ENCODE results near the gene TEX55. TPM values are rescaled to one million over a fixed set of nuclear protein-coding genes. Genes with fewer than 3 reads are reported as not detected.

Gene TEX55
- total RNA-seq (2013), result not detected
- polyA plus RNA-seq (not detected), polyA minus RNA-seq (not detected in 2 replicates), total RNA-seq (0 to 0.90 (median 0) reads per million in 11 experiments)

DNA sequence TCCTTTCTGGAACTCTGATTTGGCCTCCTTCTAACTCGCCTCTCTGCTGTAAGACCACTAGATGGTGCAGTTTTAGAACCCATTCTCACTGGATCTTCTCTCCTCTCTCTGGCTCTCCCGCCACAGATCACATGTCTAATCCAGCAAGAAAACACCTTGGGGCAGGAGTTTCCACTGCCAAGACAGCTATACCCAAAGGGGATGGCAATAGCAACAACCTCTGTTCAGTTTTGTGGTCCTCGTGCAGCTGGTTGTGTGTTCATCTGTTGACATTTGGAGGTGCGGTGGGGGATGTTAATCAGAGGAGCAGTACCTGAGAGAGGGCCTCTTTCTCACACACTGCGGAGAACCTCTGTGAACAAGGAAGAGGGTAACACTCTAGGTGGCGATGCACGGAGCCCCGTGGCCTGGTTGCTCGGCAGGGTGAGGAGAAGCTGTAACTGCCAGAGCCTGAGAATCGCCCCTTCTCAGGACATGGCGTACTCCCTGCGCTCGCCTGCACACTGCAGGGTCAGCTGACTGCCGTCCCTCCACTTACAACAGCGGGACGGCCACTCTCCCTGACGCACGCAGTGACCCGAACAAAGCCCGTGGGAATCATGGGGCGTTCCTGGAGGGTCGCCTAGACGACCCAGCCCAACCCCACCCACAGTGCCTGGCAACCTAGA is at the start of gene TEX55:
Gene TEX55 (plus strand): TSS at position 666 of the 668 bp plus-strand sequence. CDS start 25 bp downstream, outside the sequence.
- Histone ChIP-seq H2AFZ (ENCODE audit: insufficient read depth, low read depth, low read length, poor library complexity, severe bottlenecking) (no peak within 1 kb of the TSS), H3K4me3 (replicated peaks in 1 of 3; ENCODE audit: low read depth in 2 of 3, low read length in 3 of 3) (no peak within 1 kb of the TSS), H3K36me3 (replicated peaks in 1 of 2; ENCODE audit: control insufficient read depth in 1 of 2, insufficient read depth in 2 of 2, low read length in 2 of 2) (no peaks in the 10 kb centered on the region), H3K27me3 (ENCODE audit: control insufficient read depth in 2 of 2, insufficient read depth in 2 of 2, low read length in 2 of 2) (no peaks in the 10 kb centered on the region), H3K4me2 (replicated peaks; ENCODE audit: extremely low read depth, low read length, poor library complexity, severe bottlenecking) (no peak within 1 kb of the TSS), H3K4me1 (ENCODE audit: control insufficient read depth in 1 of 2, insufficient read depth in 2 of 2, low read length in 2 of 2) (no peaks in the 10 kb centered on the region), H3K79me2 (ENCODE audit: insufficient read depth, low read length) (no peaks in the 10 kb centered on the region), H3K27ac (ENCODE audit: low read depth in 1 of 2, low read length in 2 of 2) (no peak within 1 kb of the TSS), H3K9ac (ENCODE audit: insufficient read depth, low read length, poor library complexity, severe bottlenecking) (no peak within 1 kb of the TSS), H3K9me3 (replicated peaks in 1 of 2; ENCODE audit: control insufficient read depth in 1 of 2, insufficient read depth in 1 of 2, low read length in 2 of 2) (no peaks in the 10 kb centered on the region), H4K20me1 (ENCODE audit: insufficient read depth, low read length) (no peaks in the 10 kb centered on the region)
- Mint-ChIP-seq H3K27me3 (ENCODE audit: low read depth in 3 of 3) (peaks cover 0 to 2% (median 0%) of the 10 kb centered on the region in 3 donors), H3K9me3 (peaks cover 0 to 1% (median 0%) of the 10 kb centered on the region in 7 donors), H3K27ac (no peak within 1 kb of the TSS), H3K4me3 (no peak within 1 kb of the TSS), H3K36me3 (no peaks in the 10 kb centered on the region), H3K4me1 (no peaks in the 10 kb centered on the region)
- no peak for DNase-seq
- intact Hi-C loops (cut with micrococcal nuclease), result no loop called here
- WGBS (ENCODE audit: insufficient coverage), result 93% methylated on average over 20 of the region's 23 CpGs
- TF ChIP-seq, protein P1, sequence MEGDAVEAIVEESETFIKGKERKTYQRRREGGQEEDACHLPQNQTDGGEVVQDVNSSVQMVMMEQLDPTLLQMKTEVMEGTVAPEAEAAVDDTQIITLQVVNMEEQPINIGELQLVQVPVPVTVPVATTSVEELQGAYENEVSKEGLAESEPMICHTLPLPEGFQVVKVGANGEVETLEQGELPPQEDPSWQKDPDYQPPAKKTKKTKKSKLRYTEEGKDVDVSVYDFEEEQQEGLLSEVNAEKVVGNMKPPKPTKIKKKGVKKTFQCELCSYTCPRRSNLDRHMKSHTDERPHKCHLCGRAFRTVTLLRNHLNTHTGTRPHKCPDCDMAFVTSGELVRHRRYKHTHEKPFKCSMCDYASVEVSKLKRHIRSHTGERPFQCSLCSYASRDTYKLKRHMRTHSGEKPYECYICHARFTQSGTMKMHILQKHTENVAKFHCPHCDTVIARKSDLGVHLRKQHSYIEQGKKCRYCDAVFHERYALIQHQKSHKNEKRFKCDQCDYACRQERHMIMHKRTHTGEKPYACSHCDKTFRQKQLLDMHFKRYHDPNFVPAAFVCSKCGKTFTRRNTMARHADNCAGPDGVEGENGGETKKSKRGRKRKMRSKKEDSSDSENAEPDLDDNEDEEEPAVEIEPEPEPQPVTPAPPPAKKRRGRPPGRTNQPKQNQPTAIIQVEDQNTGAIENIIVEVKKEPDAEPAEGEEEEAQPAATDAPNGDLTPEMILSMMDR (IDR thresholded peaks at IDR 0.05), result peak; percentile 30

DNA sequence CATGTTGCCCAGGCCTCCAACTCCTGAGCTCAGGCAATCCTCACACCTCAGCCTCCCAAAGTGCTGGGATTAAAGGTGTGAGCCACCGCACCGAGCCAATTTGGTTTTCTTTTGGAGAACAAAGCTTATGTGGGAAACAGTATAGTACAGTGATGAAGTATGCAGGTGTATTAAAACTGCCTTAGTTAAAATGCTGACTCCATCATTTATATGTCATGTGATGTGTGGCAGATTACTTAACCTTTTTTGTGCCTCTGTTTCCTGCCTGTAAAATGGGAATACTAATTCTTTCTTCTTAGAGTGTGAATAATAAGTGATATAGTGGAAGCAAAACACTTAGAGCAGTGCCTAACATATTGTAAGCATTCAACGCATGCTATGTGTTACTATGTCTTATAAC is 48.0 kb upstream of the TEX55 start:
- TF ChIP-seq, protein P1 (IDR thresholded peaks at IDR 0.05), result no peak
- H3K4me1 Mint-ChIP-seq, result no peaks in the 10 kb centered on the region
- H3K36me3 Mint-ChIP-seq, result no peaks in the 10 kb centered on the region
- H3K27ac Mint-ChIP-seq, result no peak overlapping the region
- Histone ChIP-seq H3K9me3 (replicated peaks in 1 of 2; ENCODE audit: control insufficient read depth in 1 of 2, insufficient read depth in 1 of 2, low read length in 2 of 2) (no peaks in the 10 kb centered on the region), H3K4me2 (replicated peaks; ENCODE audit: extremely low read depth, low read length, poor library complexity, severe bottlenecking) (no peak overlapping the region), H4K20me1 (ENCODE audit: insufficient read depth, low read length) (no peaks in the 10 kb centered on the region), H3K4me3 (replicated peaks in 1 of 3; ENCODE audit: low read depth in 2 of 3, low read length in 3 of 3) (no peak overlapping the region), H3K36me3 (replicated peaks in 1 of 2; ENCODE audit: control insufficient read depth in 1 of 2, insufficient read depth in 2 of 2, low read length in 2 of 2) (no peaks in the 10 kb centered on the region), H3K27ac (ENCODE audit: low read depth in 1 of 2, low read length in 2 of 2) (no peak overlapping the region), H3K4me1 (ENCODE audit: control insufficient read depth in 1 of 2, insufficient read depth in 2 of 2, low read length in 2 of 2) (no peaks in the 10 kb centered on the region), H3K27me3 (ENCODE audit: control insufficient read depth in 2 of 2, insufficient read depth in 2 of 2, low read length in 2 of 2) (no peaks in the 10 kb centered on the region), H3K9ac (ENCODE audit: insufficient read depth, low read length, poor library complexity, severe bottlenecking) (no peak overlapping the region), H2AFZ (ENCODE audit: insufficient read depth, low read depth, low read length, poor library complexity, severe bottlenecking) (no peak overlapping the region), H3K79me2 (ENCODE audit: insufficient read depth, low read length) (no peaks in the 10 kb centered on the region)
- no peaks in the 10 kb centered on the region for H3K9me3 Mint-ChIP-seq
- no CpG with 5 or more reads among the region's 3 CpGs for WGBS (ENCODE audit: insufficient coverage)
- H3K4me3 Mint-ChIP-seq, result no peak overlapping the region
- intact Hi-C loops (cut with micrococcal nuclease), result no loop called here
- DNase-seq, result no peak
- H3K27me3 Mint-ChIP-seq (ENCODE audit: low read depth in 3 of 3), result peaks cover 0 to 3% (median 3%) of the 10 kb centered on the region in 3 donors
